GM18498 (cell line): ENCODE data around the gene PLPP6.
"Not testable (repeated sequence)": the region's sequence is repeated elsewhere in the genome, so short reads cannot be mapped to it uniquely, and the experiment has no call there.

Experiments
- ATAC-seq: cut with Tn5 transposase; IDR thresholded peaks from one replicate; pipeline ENCODE4 v1.9.1; 2021; ENCODE audit warnings: mild to moderate bottlenecking, moderate library complexity; ENCODE audit not compliant: unreplicated experiment

Gene PLPP6

GRCh38 chr9:4662108-4662988 lies at the start of gene PLPP6:
PLPP6 (plus strand) TSS chr9:4662294; CDS start chr9:4662376, 82 bp downstream.
- peak; percentile 84 for ATAC-seq

DNA sequence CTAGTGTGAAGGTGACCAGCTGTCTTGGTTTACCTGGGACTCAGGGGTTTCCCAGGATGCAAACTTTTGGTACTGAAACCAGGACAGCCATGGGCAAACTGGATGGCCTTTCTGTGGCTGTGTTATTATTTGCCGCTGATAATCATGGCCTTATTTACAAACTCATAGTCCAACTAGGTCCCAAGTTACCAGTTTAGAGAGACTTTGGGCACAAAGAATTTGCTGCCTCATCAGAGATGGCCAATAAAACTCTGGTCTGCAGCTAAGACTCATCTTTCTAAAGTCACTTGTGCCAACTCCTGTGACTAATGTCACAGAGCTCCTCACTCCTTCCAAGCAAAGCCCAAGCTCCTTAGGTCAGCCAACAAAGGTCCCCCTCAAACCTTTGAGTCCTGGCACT lies 47.5 kb upstream of the PLPP6 start:
- ATAC-seq = no peak

DNA sequence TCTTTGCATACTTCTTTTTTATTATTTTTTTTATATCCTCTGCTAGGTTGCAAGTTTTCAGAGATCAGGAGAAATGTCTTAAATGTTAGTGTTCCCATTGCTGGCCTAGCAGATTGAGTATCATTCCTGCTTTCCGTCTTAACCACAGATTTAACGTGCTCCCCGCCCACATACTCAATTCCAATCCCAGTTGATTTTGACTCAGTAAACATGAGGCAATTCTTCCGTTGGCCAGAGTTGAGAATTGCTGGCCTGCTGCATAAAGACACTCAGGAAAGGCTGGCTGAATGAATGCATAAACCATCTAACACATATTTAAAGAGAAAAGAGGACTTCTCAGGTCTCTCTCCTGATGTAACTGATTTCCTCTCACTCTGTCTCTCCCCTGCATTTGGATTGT lies 46.8 kb upstream of the PLPP6 start:
- ATAC-seq = no peak

GRCh38 chr9:4615778-4616177 lies 46.3 kb upstream of the PLPP6 start:
- no peak for ATAC-seq

GRCh38 chr9:4617752-4618151 lies 44.3 kb upstream of the PLPP6 start:
- ATAC-seq = no peak

DNA sequence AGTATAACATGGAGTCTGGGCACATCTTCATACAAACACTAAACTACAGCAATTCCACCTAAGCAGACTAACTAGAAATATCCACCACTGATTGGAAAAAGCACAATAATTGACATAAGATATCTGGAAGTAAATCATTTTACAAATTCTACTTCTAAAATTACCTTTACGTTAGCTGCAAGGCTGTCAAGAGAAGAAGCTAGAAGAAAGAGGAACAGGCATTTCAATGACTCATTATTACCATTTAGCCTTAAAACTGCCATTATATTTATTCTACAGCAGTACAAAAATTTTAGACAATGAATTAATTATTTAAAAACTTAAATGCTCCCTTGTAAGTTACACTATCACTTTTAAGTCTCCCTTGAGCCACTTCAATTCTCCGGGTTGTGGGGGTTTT lies 43.4 kb upstream of the PLPP6 start:
- ATAC-seq = no peak

GRCh38 chr9:4620057-4620765 lies 41.9 kb upstream of the PLPP6 start:
- ATAC-seq = no peak

GRCh38 chr9:4620881-4621555 lies 41.1 kb upstream of the PLPP6 start:
- no peak for ATAC-seq

DNA sequence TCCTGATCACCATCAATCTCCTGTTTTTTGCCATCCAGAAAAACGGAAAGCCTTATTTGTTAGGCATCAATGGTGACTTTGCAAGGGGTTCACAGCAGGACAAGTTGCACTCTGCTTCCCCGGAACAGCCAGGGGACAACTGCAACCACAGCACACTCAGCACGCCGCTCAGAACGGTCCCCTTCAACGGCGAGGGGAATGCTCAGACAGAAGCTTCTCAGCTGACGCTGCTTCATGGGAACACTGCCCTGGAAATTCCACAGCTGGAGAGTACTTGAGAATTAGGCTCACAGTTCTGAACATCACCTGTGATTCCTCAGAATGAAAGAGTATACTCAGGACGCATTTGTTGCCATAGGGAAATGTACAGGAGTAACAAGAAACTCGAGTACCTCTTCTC lies 40.1 kb upstream of the PLPP6 start:
- ATAC-seq = no peak

GRCh38 chr9:4630836-4631235 lies 31.3 kb upstream of the PLPP6 start:
- ATAC-seq = no peak

DNA sequence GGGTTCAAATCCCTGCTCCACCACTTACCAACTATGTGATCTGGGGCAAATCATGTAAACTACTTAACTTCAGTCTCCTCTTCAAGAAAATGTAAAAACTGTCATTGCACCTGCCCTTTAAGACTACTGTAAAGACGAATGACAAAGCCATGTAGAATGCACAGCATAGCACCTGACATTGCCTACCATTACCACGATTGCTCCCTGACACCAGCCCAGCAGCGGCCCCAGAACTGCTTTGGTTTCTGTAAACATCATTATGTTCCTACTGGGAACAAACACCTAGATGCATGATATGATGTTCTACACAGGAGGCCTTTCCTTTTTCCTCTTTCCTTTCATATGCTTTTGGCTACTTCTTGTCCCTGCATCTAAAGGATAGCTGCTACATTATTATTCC lies 23.1 kb upstream of the PLPP6 start:
- ATAC-seq = no peak

GRCh38 chr9:4639420-4639819 lies 22.7 kb upstream of the PLPP6 start:
- no peak for ATAC-seq

GRCh38 chr9:4640027-4640426 lies 22.1 kb upstream of the PLPP6 start:
- ATAC-seq = no peak

DNA sequence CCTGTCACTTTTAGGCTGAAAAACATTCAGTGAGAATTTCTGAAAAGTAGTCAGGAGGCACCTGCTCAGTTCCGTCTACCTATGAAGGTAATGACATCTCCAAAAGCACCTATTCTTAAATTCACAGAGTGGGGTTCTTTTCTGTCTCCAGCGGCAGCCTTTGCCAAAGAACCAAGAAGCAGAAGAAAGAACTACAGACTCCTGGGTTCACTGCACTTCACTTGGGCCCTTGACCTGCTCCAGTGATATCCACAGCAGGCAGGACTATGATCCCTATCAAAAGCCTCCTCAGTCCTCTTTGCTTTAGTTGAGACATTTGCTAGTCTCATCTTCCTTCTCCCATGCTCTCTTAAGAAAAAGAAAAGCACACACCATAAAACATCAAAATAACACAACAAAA lies 19.7 kb upstream of the PLPP6 start:
- ATAC-seq = no peak

GRCh38 chr9:4654084-4654483 lies 8.0 kb upstream of the PLPP6 start:
- no peak for ATAC-seq

DNA sequence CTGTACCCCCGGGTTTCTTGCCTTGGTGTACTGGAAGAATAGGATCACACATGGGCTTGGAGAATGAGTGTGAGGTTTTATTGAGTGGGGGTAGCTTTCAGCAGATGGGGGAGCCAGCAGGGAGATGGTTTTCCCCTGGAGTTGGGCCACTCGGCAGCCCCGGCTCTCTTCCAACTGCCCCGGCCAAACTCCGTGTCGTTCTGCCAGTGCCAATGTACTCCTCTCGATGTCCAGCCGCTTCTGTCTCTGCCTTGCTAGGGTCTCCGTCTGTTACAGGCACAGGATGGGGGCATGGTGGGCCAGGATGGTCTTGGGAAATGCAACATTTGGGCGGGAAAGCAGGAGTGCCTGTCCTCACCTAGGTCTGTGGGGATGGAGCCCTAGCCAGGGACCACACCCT lies 7.6 kb upstream of the PLPP6 start:
- no peak for ATAC-seq

- ATAC-seq = not testable (repeated sequence)
Measured at GRCh38 chr9:4656196-4656595, 5.9 kb upstream of the PLPP6 start.

DNA sequence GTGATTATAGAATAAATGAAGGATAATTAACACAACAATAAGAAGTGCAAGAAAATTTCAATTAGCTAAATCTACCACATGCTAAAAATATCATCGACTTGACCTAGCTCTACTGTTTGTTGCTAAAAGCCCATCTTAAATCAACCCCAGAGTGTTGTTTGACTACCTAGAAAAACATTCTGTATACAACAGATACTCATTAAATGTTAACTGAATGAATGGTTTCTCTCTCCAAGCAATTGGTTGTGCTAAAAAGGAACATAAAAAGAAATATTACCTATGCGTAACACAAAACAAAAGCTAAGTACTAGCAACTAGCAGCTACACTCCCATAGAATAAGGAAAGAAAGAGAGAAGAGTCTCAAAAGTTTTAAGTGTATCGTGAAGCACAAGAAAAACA lies 5.5 kb upstream of the PLPP6 start:
- ATAC-seq = no peak

- no peak for ATAC-seq
Measured at GRCh38 chr9:4657426-4658159, 4.5 kb upstream of the PLPP6 start.

DNA sequence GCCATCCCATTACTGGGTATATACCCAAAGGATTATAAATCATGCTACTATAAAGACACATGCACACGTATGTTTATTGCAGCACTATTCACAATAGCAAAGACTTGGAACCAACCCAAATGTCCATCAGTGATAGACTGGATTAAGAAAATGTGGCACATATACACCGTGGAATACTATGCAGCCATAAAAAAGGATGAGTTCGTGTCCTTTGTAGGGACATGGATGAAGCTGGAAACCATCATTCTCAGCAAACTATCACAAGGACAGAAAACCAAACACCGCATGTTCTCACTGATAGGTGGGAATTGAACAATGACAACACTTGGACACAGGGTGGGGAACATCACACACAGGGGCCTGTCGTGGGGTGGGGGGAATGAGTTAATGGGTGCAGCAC lies 1.4 kb upstream of the PLPP6 start:
- ATAC-seq = not testable (repeated sequence)

GRCh38 chr9:4661165-4661564 lies 929 bp upstream of the PLPP6 start:
- ATAC-seq = no peak
